22Rv1 (cell line): ENCODE data around the gene SPPL2B.

Experiments used
- ZFX ChIP-seq: fragments of 450-650 bp; IDR thresholded peaks from 2 replicates; pipeline ENCODE4 v1.6.1; 2017; ENCODE audit warnings: antibody characterized with exemption, borderline replicate concordance
- TF ChIP-seq, protein P1 (sequence below): fragments of 450-650 bp; IDR thresholded peaks from 2 replicates; pipeline ENCODE4 v1.5.1; 2017; ENCODE audit warnings: mild to moderate bottlenecking

DNA sequence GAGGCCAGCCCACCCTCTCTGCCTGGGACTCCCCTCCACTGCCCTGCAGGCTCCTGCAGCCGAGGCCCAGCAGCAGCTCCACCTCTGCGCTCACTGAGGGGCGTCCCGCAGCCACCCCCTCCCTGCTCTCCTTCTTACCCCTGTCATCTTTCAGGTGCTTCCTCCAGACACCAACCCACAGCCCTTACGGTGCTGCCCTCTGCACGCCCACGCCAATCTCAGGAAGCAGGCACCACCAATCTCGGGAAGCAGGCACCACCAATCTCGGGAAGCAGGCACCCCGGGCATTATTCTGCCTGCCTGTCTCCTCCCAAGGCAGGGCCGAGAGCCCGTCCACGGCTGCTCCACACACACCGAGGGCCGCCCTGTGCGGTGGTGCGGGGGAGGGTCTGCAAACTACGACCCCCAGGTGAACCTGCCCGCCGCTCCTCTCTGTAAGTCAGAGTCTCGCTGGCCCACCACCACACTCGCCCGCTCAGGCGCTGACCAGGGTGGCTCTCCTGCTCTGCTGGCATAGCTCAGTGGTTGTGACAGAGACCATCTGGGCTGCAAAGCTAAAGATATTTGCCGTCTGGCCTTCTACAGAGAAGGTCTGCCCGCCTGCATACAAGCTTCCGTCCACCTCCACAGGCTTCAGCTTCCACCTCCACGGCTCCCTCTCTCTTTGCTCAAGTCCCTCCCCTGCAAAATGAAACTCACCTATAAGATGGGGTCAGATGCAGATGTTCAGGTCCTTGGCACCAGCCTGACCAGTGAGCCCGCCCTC, 3.0 kb upstream of the SPPL2B start:
- TF ChIP-seq, protein P1, sequence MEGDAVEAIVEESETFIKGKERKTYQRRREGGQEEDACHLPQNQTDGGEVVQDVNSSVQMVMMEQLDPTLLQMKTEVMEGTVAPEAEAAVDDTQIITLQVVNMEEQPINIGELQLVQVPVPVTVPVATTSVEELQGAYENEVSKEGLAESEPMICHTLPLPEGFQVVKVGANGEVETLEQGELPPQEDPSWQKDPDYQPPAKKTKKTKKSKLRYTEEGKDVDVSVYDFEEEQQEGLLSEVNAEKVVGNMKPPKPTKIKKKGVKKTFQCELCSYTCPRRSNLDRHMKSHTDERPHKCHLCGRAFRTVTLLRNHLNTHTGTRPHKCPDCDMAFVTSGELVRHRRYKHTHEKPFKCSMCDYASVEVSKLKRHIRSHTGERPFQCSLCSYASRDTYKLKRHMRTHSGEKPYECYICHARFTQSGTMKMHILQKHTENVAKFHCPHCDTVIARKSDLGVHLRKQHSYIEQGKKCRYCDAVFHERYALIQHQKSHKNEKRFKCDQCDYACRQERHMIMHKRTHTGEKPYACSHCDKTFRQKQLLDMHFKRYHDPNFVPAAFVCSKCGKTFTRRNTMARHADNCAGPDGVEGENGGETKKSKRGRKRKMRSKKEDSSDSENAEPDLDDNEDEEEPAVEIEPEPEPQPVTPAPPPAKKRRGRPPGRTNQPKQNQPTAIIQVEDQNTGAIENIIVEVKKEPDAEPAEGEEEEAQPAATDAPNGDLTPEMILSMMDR, result no peak
- TF ChIP-seq ZFX, result no peak
